ENCODE results near the gene PTCHD1. TPM values are rescaled to one million over a fixed set of nuclear protein-coding genes. Genes with fewer than 3 reads are reported as not detected.

The PTCHD1 gene
- not detected in 2 replicates for total RNA-seq (2014; rRNA removed)
- Bru-seq, nascent RNA = percentile 2 among the genes with signal in this experiment
- percentile 6 among the genes with signal in this experiment for BruChase-seq, experiment 1, labeled RNA remaining after a 6-hour chase
- percentile 3 among the genes with signal in this experiment for BruChase-seq, experiment 2, labeled RNA remaining after a 2-hour chase
- long read RNA-seq = 0 reads

DNA sequence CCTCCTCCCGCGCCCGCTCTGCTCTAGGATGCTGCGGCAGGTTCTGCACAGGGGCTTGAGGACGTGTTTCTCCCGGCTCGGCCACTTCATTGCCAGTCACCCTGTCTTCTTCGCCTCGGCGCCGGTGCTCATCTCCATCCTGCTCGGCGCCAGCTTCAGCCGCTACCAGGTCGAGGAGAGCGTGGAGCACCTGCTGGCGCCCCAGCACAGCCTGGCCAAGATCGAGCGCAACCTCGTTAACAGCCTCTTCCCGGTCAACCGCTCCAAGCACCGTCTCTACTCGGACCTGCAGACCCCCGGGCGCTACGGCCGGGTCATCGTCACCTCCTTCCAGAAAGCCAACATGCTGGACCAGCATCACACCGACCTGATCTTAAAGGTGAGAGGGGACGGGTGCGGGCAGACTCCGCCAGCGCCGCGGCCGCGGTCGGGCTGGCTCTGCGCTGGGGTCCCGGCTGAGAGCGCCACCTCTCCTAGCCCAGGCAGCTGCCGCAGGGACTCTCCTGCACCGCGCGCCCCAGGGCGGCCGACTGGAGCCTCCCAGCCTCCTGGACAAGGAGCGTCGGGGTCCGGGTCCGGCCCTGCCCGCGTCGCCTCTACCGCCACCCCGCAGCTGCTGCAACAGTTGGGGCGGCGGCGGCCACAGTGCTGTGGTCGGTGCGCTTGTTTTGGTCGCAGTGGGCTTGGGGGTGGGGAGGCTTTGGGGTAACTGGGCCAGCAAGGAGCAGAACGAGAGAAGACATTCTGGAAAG is at the start of gene PTCHD1:
TSS of gene PTCHD1 (plus strand) at position 2 of the 752 bp plus-strand sequence. CDS start at position 29, 27 bp downstream.
- Histone ChIP-seq H3K4me3 (ENCODE audit: low read length) (no peak within 1 kb of the TSS), H4K20me1 (ENCODE audit: low read length) (no peaks in the 10 kb centered on the region), H3K27me3 (ENCODE audit: low read length) (peaks cover 86% of the 10 kb centered on the region), H3F3A (ENCODE audit: low read length, unreplicated experiment) (no peaks in the 10 kb centered on the region), H3K4me1 (ENCODE audit: insufficient read depth, low read length) (no peaks in the 10 kb centered on the region), H3K9ac (ENCODE audit: low read length) (no peak within 1 kb of the TSS), H3K4me2 (ENCODE audit: low read length) (0 out of 2 replicates have a peak within 1 kb of the TSS, but pooled peaks have one; percentile 16), H3K27ac (ENCODE audit: low read length) (no peak within 1 kb of the TSS), H3K79me2 (ENCODE audit: low read length) (no peaks in the 10 kb centered on the region), H3K9me2 (replicated peaks; ENCODE audit: low read length) (no peaks in the 10 kb centered on the region), H3K9me3 (ENCODE audit: low read length) (no peaks in the 10 kb centered on the region), H2AFZ (ENCODE audit: low read length) (no peak within 1 kb of the TSS), H3K36me3 (ENCODE audit: low read depth, low read length) (no peaks in the 10 kb centered on the region)
- no TSS peak for BruUV-seq (replicated peaks)
- CTCF ChIA-PET = no interaction called here
- ATAC-seq (no peak), DNase-seq (no peak)
- POLR2A ChIA-PET (ENCODE audit: unreplicated experiment) = no interaction called here
- TF ChIP-seq EZH2phosphoT487 (IDR thresholded peaks at IDR 0.05; ENCODE audit: borderline replicate concordance, low read length) = no peak
- TF ChIP-seq, protein P1, sequence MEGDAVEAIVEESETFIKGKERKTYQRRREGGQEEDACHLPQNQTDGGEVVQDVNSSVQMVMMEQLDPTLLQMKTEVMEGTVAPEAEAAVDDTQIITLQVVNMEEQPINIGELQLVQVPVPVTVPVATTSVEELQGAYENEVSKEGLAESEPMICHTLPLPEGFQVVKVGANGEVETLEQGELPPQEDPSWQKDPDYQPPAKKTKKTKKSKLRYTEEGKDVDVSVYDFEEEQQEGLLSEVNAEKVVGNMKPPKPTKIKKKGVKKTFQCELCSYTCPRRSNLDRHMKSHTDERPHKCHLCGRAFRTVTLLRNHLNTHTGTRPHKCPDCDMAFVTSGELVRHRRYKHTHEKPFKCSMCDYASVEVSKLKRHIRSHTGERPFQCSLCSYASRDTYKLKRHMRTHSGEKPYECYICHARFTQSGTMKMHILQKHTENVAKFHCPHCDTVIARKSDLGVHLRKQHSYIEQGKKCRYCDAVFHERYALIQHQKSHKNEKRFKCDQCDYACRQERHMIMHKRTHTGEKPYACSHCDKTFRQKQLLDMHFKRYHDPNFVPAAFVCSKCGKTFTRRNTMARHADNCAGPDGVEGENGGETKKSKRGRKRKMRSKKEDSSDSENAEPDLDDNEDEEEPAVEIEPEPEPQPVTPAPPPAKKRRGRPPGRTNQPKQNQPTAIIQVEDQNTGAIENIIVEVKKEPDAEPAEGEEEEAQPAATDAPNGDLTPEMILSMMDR (conservative IDR thresholded peaks at IDR 0.05; ENCODE audit: low read depth, low read length) = no peak
- intact Hi-C loops (cut with micrococcal nuclease) = no loop called here

DNA sequence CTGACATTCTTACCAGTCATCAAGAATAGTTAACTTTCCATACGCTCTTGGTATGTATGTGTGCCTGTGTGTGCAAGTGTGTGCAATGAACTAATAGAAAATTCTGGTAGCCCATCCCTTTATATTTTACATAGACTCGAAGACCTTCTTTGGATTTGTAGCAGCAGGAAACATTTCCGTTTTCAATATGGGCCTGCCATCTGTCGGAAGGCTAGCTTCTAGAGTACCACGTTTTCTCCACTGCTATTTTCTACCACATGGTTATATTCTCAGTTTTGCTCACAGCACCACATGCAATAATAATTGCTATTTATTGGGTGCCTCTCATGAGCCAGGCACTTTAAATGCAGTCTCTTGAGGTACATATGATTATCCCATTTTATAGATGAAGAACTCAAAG is 47.9 kb upstream of the PTCHD1 start:
- no peak overlapping the region for H3K4me2 ChIP-seq (ENCODE audit: low read length)
- no peaks in the 10 kb centered on the region for H3K9me3 ChIP-seq (ENCODE audit: low read length)
- no peak overlapping the region for H2AFZ ChIP-seq (ENCODE audit: low read length)
- CTCF ChIA-PET = no interaction called here
- no peak for DNase-seq
- POLR2A ChIA-PET (ENCODE audit: unreplicated experiment) = no interaction called here
- no peaks in the 10 kb centered on the region for H3K4me1 ChIP-seq (ENCODE audit: insufficient read depth, low read length)
- H3K9me2 ChIP-seq (replicated peaks; ENCODE audit: low read length) = no peaks in the 10 kb centered on the region
- intact Hi-C loops (cut with micrococcal nuclease) = no loop called here
- BruUV-seq (replicated peaks) = no TSS peak
- H3K79me2 ChIP-seq (ENCODE audit: low read length) = no peaks in the 10 kb centered on the region
- no peaks in the 10 kb centered on the region for H3K36me3 ChIP-seq (ENCODE audit: low read depth, low read length)
- no peak for TF ChIP-seq EZH2phosphoT487 (IDR thresholded peaks at IDR 0.05; ENCODE audit: borderline replicate concordance, low read length)
- TF ChIP-seq EZH2 (IDR thresholded peaks at IDR 0.05; ENCODE audit: low read length, unreplicated experiment) = no peak
- no peaks in the 10 kb centered on the region for H3F3A ChIP-seq (ENCODE audit: low read length, unreplicated experiment)
- no peak overlapping the region for H3K9ac ChIP-seq (ENCODE audit: low read length)
- no peak for ATAC-seq
- H3K27ac ChIP-seq (ENCODE audit: low read length) = no peak overlapping the region
- peaks cover 20% of the 10 kb centered on the region for H3K27me3 ChIP-seq (ENCODE audit: low read length)
- no peak overlapping the region for H3K4me3 ChIP-seq (ENCODE audit: low read length)
- no peaks in the 10 kb centered on the region for H4K20me1 ChIP-seq (ENCODE audit: low read length)

DNA sequence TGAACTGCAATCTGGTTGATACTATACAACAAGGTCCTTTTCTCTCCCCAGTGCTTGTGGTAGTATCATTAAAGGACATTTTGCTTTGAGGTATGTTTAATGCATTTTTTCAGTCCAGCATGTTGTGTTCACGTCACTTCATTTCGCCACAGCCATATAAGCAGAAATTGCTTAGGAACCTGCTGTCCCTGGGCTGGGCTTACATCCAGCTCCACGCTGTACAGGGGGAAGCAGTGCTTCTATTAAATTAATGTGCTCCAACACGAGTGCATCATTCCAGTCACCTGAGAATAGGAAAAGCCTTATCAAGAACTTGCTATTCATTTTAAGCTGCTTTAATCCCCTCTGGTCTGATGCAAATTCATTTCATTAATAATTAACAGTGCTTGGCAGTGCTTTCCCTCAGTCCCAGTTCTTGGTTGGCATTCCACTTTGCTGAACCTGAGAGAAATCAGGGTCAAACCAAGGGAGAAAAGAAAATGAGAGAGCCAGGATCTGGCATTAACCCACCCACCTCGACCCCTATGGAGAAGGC is 47.4 kb upstream of the PTCHD1 start:
- H3K4me1 ChIP-seq (ENCODE audit: insufficient read depth, low read length) = no peaks in the 10 kb centered on the region
- no peaks in the 10 kb centered on the region for H3F3A ChIP-seq (ENCODE audit: low read length, unreplicated experiment)
- H3K4me3 ChIP-seq (ENCODE audit: low read length) = no peak overlapping the region
- H3K27ac ChIP-seq (ENCODE audit: low read length) = no peak overlapping the region
- no peak overlapping the region for H3K9ac ChIP-seq (ENCODE audit: low read length)
- BruUV-seq (replicated peaks) = no TSS peak
- no peak for TF ChIP-seq EZH2phosphoT487 (IDR thresholded peaks at IDR 0.05; ENCODE audit: borderline replicate concordance, low read length)
- TF ChIP-seq EZH2 (IDR thresholded peaks at IDR 0.05; ENCODE audit: low read length, unreplicated experiment) = no peak
- TF ChIP-seq, protein P1 (conservative IDR thresholded peaks at IDR 0.05; ENCODE audit: low read depth, low read length) = no peak
- no peaks in the 10 kb centered on the region for H4K20me1 ChIP-seq (ENCODE audit: low read length)
- H3K4me2 ChIP-seq (ENCODE audit: low read length) = no peak overlapping the region
- no peaks in the 10 kb centered on the region for H3K36me3 ChIP-seq (ENCODE audit: low read depth, low read length)
- H3K27me3 ChIP-seq (ENCODE audit: low read length) = peaks cover 15% of the 10 kb centered on the region
- H2AFZ ChIP-seq (ENCODE audit: low read length) = no peak overlapping the region
- no peaks in the 10 kb centered on the region for H3K9me2 ChIP-seq (replicated peaks; ENCODE audit: low read length)
- ChIA-PET CTCF (no interaction called here), POLR2A (ENCODE audit: unreplicated experiment) (no interaction called here)
- intact Hi-C loops (cut with micrococcal nuclease) = no loop called here
- DNase-seq (no peak), ATAC-seq (no peak)
- no peaks in the 10 kb centered on the region for H3K79me2 ChIP-seq (ENCODE audit: low read length)
- H3K9me3 ChIP-seq (ENCODE audit: low read length) = no peaks in the 10 kb centered on the region
